ENCODE data around the gene OXER1.

OXER1 gene

GRCh38 chr2:42764096-42764495 lies at the start of gene OXER1:
Gene OXER1 (minus strand): TSS chr2:42764135. CDS start chr2:42764062, 73 bp downstream.
- peak in 1 of 58 donors; percentile 32 for DNase-seq

DNA sequence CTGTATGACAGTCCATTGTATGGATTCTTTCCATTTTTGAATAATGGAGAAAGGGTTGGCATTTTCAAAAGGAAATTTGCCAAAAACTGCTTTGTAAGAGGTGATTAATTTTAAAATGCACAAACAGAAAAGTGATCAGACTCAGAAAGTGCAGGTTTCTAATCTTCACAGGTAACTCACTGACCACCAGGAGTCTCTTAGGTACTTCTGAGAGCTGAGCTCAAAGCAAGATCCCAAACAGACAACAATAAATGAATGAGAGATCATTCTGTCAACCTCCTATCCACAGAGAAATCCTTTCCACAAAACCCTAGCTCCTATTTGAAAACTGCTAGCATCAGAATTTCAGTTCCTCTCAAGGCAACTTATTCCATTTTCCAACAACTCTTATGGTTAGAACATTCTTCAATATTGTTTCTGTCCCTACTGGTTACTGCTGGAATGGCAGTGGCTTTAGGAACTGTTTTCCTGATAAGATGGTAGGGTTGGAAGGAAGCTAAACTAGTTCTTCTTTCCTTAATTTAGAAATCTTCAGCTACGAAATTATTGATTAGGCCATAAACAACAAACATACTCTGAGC lies 49.1 kb upstream of the OXER1 start:
- DNase-seq = no peak

DNA sequence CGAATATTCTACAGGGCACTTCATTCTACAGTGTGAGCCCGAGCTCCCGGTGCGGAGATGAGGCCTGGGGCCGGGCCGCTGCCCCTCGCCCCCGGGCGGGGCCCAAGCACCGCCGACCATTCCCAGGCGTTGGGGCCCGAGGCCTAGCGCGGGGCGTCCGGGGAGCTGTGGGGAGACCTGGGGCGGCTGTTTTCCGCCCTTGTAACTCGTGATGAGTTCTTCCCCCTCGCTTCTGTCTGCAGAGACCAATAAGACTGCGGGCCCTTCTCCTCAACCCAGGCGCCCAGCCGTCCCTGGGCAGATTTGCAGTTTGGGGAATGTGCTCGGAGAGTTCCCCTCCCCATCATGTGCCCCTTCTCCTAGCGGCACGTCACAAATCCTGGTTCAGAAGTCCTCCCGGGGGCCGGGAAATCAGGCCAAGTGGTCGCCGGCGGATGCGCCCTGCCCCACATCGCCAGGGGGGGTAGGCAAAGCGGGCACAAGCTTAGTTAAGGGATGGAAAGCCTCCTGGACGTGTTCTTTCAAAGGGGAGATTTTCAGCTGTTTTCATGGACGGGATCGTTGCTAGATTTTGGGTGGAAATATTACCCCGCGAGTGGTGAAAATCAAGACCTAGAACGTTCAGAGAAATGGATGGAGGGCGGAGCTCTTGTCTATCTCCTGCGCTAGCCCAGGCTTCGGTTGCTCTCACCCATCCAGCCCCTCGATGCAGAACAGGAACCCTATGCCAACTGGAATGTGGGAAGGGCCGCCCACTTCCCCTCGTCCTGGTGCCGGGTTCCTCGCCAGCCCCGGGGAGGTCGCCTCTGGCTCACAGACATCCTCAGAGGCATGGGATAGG lies 47.3 kb upstream of the OXER1 start:
- peak in 50 of 58 donors; percentile 33 to 85 (median 66) for DNase-seq

DNA sequence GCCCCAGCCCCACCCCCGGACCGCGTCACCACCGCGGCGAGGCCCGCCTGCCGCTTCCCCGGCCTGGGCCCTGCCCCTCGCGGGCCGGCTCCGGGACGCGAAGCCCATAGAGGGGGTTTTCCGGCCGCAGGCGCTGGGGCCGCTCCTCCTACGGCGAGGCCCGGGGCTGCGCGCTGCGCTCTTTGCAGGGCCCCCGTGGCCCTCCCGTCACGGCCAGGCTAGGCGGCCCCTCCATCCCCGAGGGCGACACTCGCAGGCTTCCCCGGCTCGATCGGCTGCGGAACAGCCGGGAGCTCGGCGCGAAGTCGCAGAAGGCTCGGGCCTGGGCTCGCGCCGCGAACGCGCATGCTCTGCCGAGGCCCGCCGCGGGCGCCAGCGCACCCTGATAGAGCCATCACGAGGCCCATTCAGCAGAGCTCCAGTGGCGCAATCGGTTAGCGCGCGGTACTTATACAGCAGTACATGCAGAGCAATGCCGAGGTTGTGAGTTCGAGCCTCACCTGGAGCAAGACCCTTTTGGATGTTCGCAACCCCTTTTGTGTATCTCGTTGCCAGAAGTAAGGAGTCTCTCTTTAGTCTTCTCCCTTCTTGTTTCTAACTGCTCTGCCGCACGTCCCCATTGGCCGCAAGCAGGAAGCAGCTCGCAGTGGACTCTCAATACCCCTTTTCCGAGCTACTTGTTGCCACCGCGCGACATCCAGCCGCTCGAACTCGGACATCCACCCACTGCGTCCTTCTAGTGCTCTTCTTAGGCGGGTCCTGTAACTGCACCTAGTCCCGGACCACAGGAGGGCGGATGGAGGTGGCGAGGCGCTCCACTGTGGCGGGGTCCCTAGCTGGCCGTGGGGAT lies 46.4 kb upstream of the OXER1 start:
- DNase-seq = peak; percentile 65 to 96 (median 92)

DNA sequence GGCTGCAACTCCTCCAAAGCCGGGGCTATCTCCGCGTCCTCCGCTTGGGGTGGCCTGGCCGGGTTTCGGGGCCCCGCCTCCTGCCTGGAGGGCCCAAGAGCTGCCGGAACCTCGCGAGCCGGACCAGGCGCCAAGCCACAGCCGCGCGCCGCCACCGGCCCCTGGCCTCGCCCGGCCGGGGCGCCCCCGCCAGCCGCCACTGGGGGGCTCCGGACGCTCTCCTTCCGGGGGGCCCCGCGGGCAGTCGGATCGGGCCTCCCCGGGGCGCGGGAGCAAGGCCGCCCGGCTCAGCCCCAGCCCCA lies 45.8 kb upstream of the OXER1 start:
- peak in 46 of 58 donors; percentile 46 to 95 (median 84) for DNase-seq

GRCh38 chr2:42809131-42809818 lies 45.3 kb upstream of the OXER1 start:
- no peak for DNase-seq

GRCh38 chr2:42808301-42808700 lies 44.4 kb upstream of the OXER1 start:
- DNase-seq = no peak

DNA sequence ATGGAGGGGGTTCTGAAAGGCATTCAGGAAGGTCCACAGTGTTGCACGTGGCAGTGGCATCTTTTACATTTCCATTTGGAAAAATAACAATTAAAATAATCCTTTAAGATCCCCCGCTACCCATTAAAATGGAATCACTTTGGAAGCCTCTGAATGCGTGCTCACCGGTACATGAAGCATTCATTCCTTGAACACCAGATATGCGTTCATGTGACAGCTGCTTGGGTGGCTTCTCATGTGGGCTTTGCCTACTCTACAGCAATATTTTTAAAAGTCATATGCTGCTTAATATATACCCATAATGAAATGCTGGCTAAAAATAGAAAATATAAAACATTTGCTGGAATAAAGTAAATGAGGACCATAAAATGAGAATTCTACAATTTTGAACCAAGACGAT lies 42.9 kb upstream of the OXER1 start:
- DNase-seq = no peak

- DNase-seq = peak in 24 of 58 donors; percentile 14 to 75 (median 36)
Observed at GRCh38 chr2:42804891-42805290, 41.0 kb upstream of the OXER1 start.

DNA sequence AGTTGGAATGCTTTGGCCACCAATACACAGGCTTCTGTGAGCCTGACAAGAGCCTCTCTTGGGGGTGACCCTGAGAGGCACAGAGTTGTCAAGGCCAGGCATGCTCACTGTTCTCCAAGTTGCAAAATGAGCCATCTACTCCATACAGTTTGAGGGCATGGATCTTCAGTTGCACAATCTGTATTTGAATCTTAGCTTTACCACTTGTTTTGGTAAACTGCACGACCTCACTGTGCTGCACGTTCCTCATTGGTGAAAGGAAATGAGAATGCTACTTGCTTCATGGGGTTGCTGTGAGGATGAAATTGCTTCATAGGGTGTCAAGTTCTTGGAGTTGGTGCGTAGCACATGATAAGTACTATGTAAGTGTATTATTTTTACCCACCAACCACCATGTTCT lies 40.4 kb upstream of the OXER1 start:
- no peak for DNase-seq

- no peak for DNase-seq
Observed at GRCh38 chr2:42802150-42802549, 38.2 kb upstream of the OXER1 start.

- DNase-seq = no peak
Observed at GRCh38 chr2:42801381-42801780, 37.4 kb upstream of the OXER1 start.

DNA sequence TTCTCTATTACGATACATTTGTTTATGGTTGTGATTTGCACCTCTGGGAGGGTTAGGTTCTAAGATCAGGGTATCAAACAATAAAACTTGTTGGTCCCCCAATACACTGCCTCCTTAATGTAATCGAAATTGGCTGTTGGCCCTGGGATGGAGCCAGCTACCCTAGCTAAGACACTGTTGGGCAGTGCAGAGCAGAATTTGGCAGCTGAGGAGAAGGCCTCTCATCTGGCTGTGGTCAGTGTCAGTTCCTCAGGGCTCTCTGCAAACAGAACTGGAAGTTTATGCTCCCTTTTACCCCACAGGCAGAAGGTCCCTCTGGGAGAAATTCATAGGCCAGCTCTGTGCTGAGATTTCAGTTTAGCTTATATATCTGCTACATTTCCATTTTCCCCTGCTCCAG lies 37.0 kb upstream of the OXER1 start:
- DNase-seq = no peak

DNA sequence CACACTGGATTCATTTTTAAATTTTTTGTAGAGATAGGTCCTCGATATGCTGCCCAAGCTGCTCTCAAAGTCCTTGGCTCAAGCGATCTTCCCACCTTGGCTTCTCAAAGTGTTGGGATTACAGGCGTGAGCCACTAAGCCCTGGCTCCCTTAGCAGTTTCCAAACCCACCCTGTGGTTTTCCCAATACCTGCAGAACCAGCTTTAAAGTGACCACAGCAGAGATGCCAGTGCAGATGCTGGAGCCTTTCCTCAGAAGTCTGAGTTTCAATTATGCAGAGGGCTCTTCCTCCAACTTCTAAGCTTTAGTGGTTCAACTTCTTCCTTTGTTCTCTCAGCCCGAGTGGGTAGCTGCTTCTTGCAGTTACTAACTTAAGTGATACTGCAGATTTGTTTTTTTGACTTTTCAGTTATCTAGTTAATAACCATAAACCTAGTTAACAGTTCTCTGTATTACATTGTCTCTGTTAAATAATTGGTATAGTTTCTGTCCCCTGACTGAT lies 36.6 kb upstream of the OXER1 start:
- no peak for DNase-seq

- DNase-seq = no peak
Observed at GRCh38 chr2:42799881-42800280, 35.9 kb upstream of the OXER1 start.

GRCh38 chr2:42797281-42797680 lies 33.3 kb upstream of the OXER1 start:
- no peak for DNase-seq

DNA sequence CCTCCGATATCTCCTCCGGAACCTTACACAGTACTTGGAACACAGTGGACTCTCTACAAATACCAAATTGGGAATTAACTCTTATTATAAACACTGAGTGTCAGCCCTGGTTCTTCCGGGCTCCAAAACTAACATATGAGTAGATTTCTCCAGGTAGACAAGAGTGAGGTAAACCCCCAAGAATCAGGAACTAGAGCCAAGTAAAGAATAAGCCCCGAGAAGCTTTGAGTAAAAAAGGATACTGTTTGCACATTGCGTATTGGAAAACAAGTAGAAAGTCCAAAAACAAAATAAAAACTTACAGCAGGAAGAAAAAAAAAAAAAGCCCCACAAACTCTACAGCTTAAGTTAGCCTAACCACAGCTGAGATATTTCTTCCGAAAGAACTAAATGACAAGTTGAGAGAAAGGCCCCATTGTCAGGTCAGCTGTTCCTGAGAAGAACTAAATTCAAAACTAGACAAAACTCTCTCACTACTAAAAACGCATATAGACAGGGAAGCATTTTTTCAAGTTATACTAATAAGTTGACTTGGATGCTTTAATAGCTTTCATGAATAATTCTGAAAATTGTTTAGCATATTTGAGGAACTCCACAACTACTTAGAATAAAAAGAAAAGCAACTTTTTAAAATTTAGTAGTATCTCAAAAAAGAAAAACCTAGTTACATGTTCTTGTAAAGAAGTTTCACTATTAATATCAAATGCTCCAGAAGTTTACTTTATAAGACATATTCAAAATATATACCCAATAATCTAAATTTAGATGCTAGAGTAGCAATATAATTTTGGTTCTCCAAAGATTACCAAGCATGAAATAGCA lies 32.7 kb upstream of the OXER1 start:
- DNase-seq = no peak

DNA sequence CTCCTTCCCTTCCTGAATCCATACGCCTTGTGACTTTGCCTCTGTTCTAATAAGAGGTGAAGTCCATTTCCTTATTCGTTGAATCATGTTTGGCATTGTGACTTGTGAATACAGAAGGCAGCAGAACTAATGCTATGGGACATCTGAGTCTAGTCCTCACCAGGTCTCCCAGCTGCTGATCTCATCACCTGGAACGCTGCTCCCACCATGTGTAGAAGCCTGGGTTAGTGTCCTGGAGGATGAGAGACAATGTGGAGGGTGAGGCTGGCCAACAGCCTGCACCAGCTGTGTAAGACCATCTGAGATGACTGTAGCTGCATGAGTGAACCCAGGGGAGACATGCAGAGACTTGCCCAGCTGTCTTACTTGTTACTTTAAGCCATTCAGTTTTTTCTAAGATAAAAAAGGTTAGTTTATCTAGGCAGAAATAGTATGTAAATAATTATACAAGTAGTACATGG lies 31.9 kb upstream of the OXER1 start:
- no peak for DNase-seq

- DNase-seq = no peak
Observed at GRCh38 chr2:42795275-42795674, 31.3 kb upstream of the OXER1 start.

Data from anterior cingulate cortex (tissue), 58 donors.